IPS-20b (cell line): Measurements from ENCODE around the gene ZNF296.
A peak's percentile ranks its signal among the peaks of the same experiment; 100 is the strongest.

Experiments used
- H3K27ac ChIP-seq: one replicate; pipeline ENCODE4 v1.5.1; 2013; ENCODE audit warnings: low read length
- H3K27me3 ChIP-seq: 2 replicates; pipeline ENCODE4 v1.6.1; 2013; ENCODE audit warnings: mild to moderate bottlenecking, low read length, inconsistent platforms; ENCODE audit not compliant: insufficient read depth
- H3K36me3 ChIP-seq: 2 replicates; pipeline ENCODE4 v1.6.1; 2013; ENCODE audit warnings: low read depth, mild to moderate bottlenecking, inconsistent platforms, low read length, moderate library complexity; ENCODE audit not compliant: insufficient read depth
- H3K4me1 ChIP-seq: 2 replicates; pipeline ENCODE4 v1.6.1; 2013; ENCODE audit warnings: mild to moderate bottlenecking, control low read depth, inconsistent platforms, low read length, moderate library complexity; ENCODE audit not compliant: insufficient read depth
- H3K4me3 ChIP-seq: 2 replicates; pipeline ENCODE4 v1.5.1; 2013; ENCODE audit warnings: mild to moderate bottlenecking, low read length, inconsistent platforms
- H3K9ac ChIP-seq: 2 replicates; pipeline ENCODE4 v1.6.1; 2013; ENCODE audit warnings: low read depth, mild to moderate bottlenecking, inconsistent platforms, low read length, moderate library complexity
- H3K9me3 ChIP-seq: 2 replicates; pipeline ENCODE4 v1.6.1; 2013; ENCODE audit warnings: mild to moderate bottlenecking, low read depth, low read length, inconsistent platforms; ENCODE audit not compliant: insufficient read depth

ZNF296 gene

DNA sequence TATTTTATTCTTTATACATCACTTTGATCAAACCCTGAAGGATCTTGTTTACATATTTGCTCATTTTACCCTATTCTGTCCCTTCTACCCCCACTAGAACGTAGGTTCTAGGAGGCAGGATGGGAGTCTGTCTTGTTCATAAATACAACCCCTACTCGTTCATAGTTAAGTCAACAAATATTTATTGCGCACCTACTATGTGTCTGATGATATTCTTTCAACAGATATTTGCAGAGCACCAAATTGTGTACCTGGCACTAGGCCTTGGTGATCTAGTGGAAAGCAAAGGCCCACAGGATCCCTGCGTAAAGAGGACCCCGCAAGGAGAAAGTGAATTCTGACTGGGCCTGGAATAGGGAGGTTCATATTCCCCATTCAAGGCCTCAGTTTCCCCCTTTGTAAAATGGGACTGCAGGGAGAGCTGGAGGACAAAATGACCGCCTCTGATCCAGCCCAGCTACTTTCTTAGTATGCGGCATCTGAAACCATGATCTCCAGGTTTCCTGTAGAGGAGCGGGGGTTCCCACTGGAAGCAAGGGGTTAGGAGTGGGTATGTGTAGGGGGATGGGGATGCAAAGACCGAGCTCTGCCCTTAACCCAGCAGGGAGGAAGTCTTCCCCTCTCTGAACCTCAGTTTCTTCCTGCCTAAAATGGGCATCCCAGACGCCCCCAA is 2.2 kb upstream of the ZNF296 start:
- Histone ChIP-seq H3K9ac (peak overlapping the region; percentile 85; the same call in 1 of the 2 replicates), H3K4me1 (peaks cover 27% of the 10 kb centered on the region), H3K4me3 (peak overlapping the region; percentile 72), H3K9me3 (no peaks in the 10 kb centered on the region), H3K27me3 (peaks cover 5% of the 10 kb centered on the region; the same call in 1 of the 2 replicates), H3K36me3 (peaks cover 14% of the 10 kb centered on the region), H3K27ac (peak overlapping the region; percentile 34)

GRCh38 chr19:45076851-45077730 is 813 bp upstream of the ZNF296 start:
- H3K9ac ChIP-seq: peak overlapping the region; percentile 47; the same call in 1 of the 2 replicates
- H3K36me3 ChIP-seq: peaks cover 14% of the 10 kb centered on the region
- H3K4me3 ChIP-seq: peak overlapping the region; percentile 84
- no peaks in the 10 kb centered on the region for H3K9me3 ChIP-seq
- H3K27me3 ChIP-seq: peaks cover 5% of the 10 kb centered on the region; the same call in 1 of the 2 replicates
- H3K27ac ChIP-seq: no peak overlapping the region
- peaks cover 27% of the 10 kb centered on the region for H3K4me1 ChIP-seq

DNA sequence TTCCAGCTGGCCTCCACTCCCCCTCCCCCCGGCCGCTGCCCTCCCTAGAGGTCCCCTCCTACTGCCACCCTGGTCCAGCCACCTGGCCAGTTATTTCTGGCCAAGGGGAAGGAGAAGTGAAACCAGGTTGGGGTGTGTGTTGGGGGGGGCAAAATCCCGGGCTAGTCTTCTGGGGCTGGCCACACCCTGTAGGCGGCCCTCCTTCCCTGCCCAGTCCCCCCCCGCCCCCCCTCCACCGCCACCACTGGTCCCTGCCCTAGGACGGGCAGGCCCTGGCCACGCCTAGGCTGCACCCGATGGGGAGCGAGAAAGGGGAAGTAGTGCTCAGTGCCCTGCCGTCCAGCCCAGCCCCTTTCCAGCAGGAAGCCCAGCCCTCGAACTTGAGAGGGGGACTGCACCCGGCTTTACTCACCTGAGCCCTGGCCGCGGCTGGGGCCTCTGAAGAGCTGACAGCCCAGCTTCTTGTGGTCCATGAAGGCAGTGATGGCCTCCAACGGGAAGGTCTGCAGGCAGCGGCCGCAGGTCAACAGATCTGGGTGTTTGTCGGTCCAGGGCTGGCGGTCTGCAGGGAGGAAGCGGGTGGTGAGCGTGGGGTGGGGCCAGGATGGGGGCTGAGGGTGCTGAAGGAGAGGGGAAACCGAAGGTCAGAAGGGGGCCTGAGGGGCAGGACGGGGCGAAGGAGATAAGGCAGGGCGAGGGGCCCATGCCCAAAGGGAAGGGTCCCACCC is 813 bp downstream of the ZNF296 start:
- peaks cover 5% of the 10 kb centered on the region; the same call in 1 of the 2 replicates for H3K27me3 ChIP-seq
- H3K4me1 ChIP-seq: peaks cover 22% of the 10 kb centered on the region
- no peaks in the 10 kb centered on the region for H3K9me3 ChIP-seq
- peak overlapping the region; percentile 70; the same call in 1 of the 2 replicates for H3K9ac ChIP-seq
- H3K27ac ChIP-seq: no peak overlapping the region
- H3K4me3 ChIP-seq: peak overlapping the region; percentile 84
- H3K36me3 ChIP-seq: peaks cover 24% of the 10 kb centered on the region

DNA sequence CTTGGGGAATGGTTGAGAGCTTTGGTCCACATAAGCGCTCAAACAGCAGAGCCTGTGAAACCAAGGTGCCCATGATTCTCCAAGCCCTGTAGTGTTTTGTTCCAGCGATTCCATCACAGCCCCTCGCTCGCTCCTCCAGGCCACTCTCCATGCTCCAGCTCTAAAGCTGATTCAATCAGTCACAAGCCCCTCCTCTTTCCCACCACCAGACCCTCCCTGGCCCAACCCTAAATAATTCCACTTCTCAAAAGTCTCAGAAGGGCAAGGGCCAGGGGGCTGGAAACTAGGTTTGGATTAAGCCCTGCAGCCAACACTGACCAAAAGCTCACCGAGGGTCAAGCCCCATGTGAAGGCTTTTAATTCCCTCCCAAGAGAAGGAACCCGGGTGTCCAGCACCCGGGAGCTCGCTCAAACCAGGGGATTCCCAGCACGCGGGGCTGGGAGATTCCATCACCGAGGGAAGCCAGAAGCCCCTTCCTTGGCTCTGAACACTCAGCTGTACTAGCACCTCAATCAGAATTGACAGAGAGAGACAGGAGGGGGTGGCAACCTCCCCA is 1.5 kb downstream of the ZNF296 start:
- Histone ChIP-seq H3K9me3 (no peaks in the 10 kb centered on the region), H3K9ac (peak overlapping the region; percentile 60; the same call in 1 of the 2 replicates), H3K4me1 (peaks cover 22% of the 10 kb centered on the region), H3K36me3 (peaks cover 31% of the 10 kb centered on the region), H3K27me3 (peaks cover 5% of the 10 kb centered on the region; the same call in 1 of the 2 replicates), H3K4me3 (peak overlapping the region; percentile 84), H3K27ac (no peak overlapping the region)

- peaks cover 44% of the 10 kb centered on the region for H3K36me3 ChIP-seq
- H3K27ac ChIP-seq: no peak overlapping the region
Measured at GRCh38 chr19:45071969-45072790, 4.1 kb downstream of the ZNF296 start.

GRCh38 chr19:45071545-45071938 is 4.7 kb downstream of the ZNF296 start:
- Histone ChIP-seq H3K36me3 (peaks cover 50% of the 10 kb centered on the region), H3K4me1 (peaks cover 7% of the 10 kb centered on the region), H3K27ac (no peak overlapping the region), H3K9ac (no peak overlapping the region), H3K27me3 (peaks cover 5% of the 10 kb centered on the region; the same call in 1 of the 2 replicates), H3K4me3 (no peak overlapping the region), H3K9me3 (no peaks in the 10 kb centered on the region)

More at GRCh38 chr19:45071969-45072790, 4.1 kb downstream of the ZNF296 start:
- Histone ChIP-seq H3K9ac (no peak overlapping the region), H3K4me1 (peaks cover 13% of the 10 kb centered on the region), H3K4me3 (no peak overlapping the region), H3K27me3 (peaks cover 5% of the 10 kb centered on the region; the same call in 1 of the 2 replicates), H3K9me3 (no peaks in the 10 kb centered on the region)

- Histone ChIP-seq H3K9me3 (no peaks in the 10 kb centered on the region), H3K4me1 (peaks cover 6% of the 10 kb centered on the region), H3K9ac (no peak overlapping the region), H3K27ac (no peak overlapping the region), H3K36me3 (peaks cover 52% of the 10 kb centered on the region), H3K4me3 (no peak overlapping the region), H3K27me3 (peaks cover 4% of the 10 kb centered on the region; the same call in 1 of the 2 replicates)
Measured at GRCh38 chr19:45070861-45071544, 5.3 kb downstream of the ZNF296 start.

GRCh38 chr19:45070214-45070613 is 6.1 kb downstream of the ZNF296 start:
- Histone ChIP-seq H3K4me3 (no peak overlapping the region), H3K9ac (no peak overlapping the region), H3K27me3 (no peaks in the 10 kb centered on the region), H3K36me3 (peaks cover 58% of the 10 kb centered on the region), H3K9me3 (no peaks in the 10 kb centered on the region), H3K27ac (no peak overlapping the region), H3K4me1 (peaks cover 6% of the 10 kb centered on the region)

GRCh38 chr19:45069056-45069455 is 7.2 kb downstream of the ZNF296 start:
- Histone ChIP-seq H3K36me3 (peaks cover 64% of the 10 kb centered on the region), H3K9me3 (no peaks in the 10 kb centered on the region), H3K27me3 (no peaks in the 10 kb centered on the region), H3K27ac (no peak overlapping the region), H3K4me3 (no peak overlapping the region), H3K9ac (no peak overlapping the region), H3K4me1 (no peaks in the 10 kb centered on the region)

GRCh38 chr19:45068041-45068440 is 8.2 kb downstream of the ZNF296 start:
- H3K4me1 ChIP-seq: no peaks in the 10 kb centered on the region
- H3K9me3 ChIP-seq: no peaks in the 10 kb centered on the region
- no peak overlapping the region for H3K27ac ChIP-seq
- H3K27me3 ChIP-seq: no peaks in the 10 kb centered on the region
- H3K36me3 ChIP-seq: peaks cover 72% of the 10 kb centered on the region
- H3K4me3 ChIP-seq: no peak overlapping the region
- no peak overlapping the region for H3K9ac ChIP-seq
